ENCODE data around the gene PCDHB11.
"Not testable (repeated sequence)": the region's sequence is repeated elsewhere in the genome, so short reads cannot be mapped to it uniquely, and the experiment has no call there.

- not testable (repeated sequence) for TF ChIP-seq FOXK1 (CRISPR knock-in tag; IDR thresholded peaks at IDR 0.05; ENCODE audit: borderline replicate concordance); USF2 (CRISPR knock-in tag; IDR thresholded peaks at IDR 0.05); NFIC (IDR thresholded peaks at IDR 0.05); CTCF (IDR thresholded peaks at IDR 0.05 in 2 of 3, conservative IDR thresholded peaks at IDR 0.05 in 1 of 3; ENCODE audit: insufficient read depth in 2 of 3, low read depth in 1 of 3, low read length in 3 of 3); TCF7L2 (IDR thresholded peaks at IDR 0.05; ENCODE audit: low read depth, low read length); FOXP4 (CRISPR knock-in tag; IDR thresholded peaks at IDR 0.05; ENCODE audit: borderline replicate concordance); GTF2F1 (IDR thresholded peaks at IDR 0.05; ENCODE audit: low read depth, low read length); FOXK2 (conservative IDR thresholded peaks at IDR 0.05 in 1 of 2, IDR thresholded peaks at IDR 0.05 in 1 of 2; ENCODE audit: low read depth in 2 of 2)
Observed at GRCh38 chr5:141201126-141201525, 1.7 kb downstream of the PCDHB11 start.
